K562 (cell line): ENCODE results near the gene TAS1R3. TPM values are rescaled to one million over a fixed set of nuclear protein-coding genes. Genes with fewer than 3 reads are reported as not detected.

Source experiments
- ARNT ChIP-seq, 2 experiments: fragments of 450-650 bp; IDR thresholded peaks; 2 replicates each; pipeline ENCODE4 v1.6.1; 2016; ENCODE audit warnings: mild to moderate bottlenecking in 1 of 2
- BACH1 ChIP-seq: fragments of 200-800 bp; sonication (Bioruptor generic); IDR thresholded peaks from 2 replicates; pipeline ENCODE4 v1.6.1; 2016; ENCODE audit warnings: missing genetic modification characterization, missing compliant biosample characterization
- CBX5 ChIP-seq: IDR thresholded peaks from 2 replicates; pipeline ENCODE4 v1.6.1; 2014; ENCODE audit warnings: low read depth, borderline replicate concordance
- FOXA1 ChIP-seq: fragments of 450-650 bp; IDR thresholded peaks from 2 replicates; pipeline ENCODE4 v1.6.1; 2016; ENCODE audit warnings: mild to moderate bottlenecking, borderline replicate concordance
- FOXJ2 ChIP-seq: fragments of 200-800 bp; sonication (Bioruptor generic); IDR thresholded peaks from 2 replicates; pipeline ENCODE4 v1.6.1; 2016; ENCODE audit warnings: missing genetic modification characterization, missing compliant biosample characterization
- HCFC1 ChIP-seq: IDR thresholded peaks from 2 replicates; pipeline ENCODE4 v1.6.1; 2012; ENCODE audit warnings: low read depth, low read length, improper control_type of control experiment
- KAT8 ChIP-seq: fragments of 450-650 bp; IDR thresholded peaks from 2 replicates; pipeline ENCODE4 v1.6.1; 2016; ENCODE audit warnings: low read depth, mild to moderate bottlenecking
- MTA3 ChIP-seq: fragments of 450-650 bp; formaldehyde crosslinking; IDR thresholded peaks from 2 replicates; pipeline ENCODE4 v1.6.1; 2017; ENCODE audit warnings: mild to moderate bottlenecking, borderline replicate concordance
- RBM22 ChIP-seq: fragments of 200-400 bp; formaldehyde crosslinking; IDR thresholded peaks from 2 replicates; pipeline ENCODE4 v1.6.1; 2018; ENCODE audit warnings: low read length, low read depth; ENCODE audit not compliant: poor library complexity, severe bottlenecking
- ZC3H11A ChIP-seq: IDR thresholded peaks from 2 replicates; pipeline ENCODE4 v1.6.1; 2012; ENCODE audit warnings: low read depth, low read length, improper control_type of control experiment
- ZNF263 ChIP-seq: sonication (generic); formaldehyde crosslinking; IDR thresholded peaks from 2 replicates; pipeline ENCODE4 v1.8.0; 2022; ENCODE audit warnings: mild to moderate bottlenecking, missing genetic modification reagents, borderline replicate concordance
- ZNF324 ChIP-seq: fragments of 250-450 bp; sonication (Bioruptor Pico); IDR thresholded peaks from 2 replicates; pipeline ENCODE4 v1.4.0; 2020; ENCODE audit warnings: mild to moderate bottlenecking
- ZNF57 ChIP-seq: fragments of 450-650 bp; formaldehyde crosslinking; IDR thresholded peaks from 2 replicates; pipeline ENCODE4 v1.4.0; 2020; ENCODE audit warnings: mild to moderate bottlenecking, moderate library complexity
- polyA plus RNA-seq, 8 experiments: library from polyadenylated mRNA; depleted of rRNA in 4 of 8; stranded (reverse) in 5 of 8; unstranded in 3 of 8; fragments of >200 nt; fragmentation: Nextera tagmentation in 2 of 8; fragmentation: Illumina TruSeq in 1 of 8; extraction: Ambion mirVana in 2 of 8; extraction: Trizol in 1 of 8; gene quantifications; 2 replicates each; pipeline versions ENCODE4 v1.2.1 to v1.2.3, GENCODE V29; 2011 to 2014; ENCODE audit warnings: inconsistent platforms in 1 of 8, missing spikeins in 1 of 8
- total RNA-seq, 7 experiments: library from RNA; depleted of rRNA in 6 of 7; stranded (reverse); fragments of >200 nt in 6 of 7; fragmentation: Illumina TruSeq in 2 of 7; extraction: Trizol in 2 of 7; gene quantifications; 2 replicates each; pipeline versions ENCODE4 v1.2.1 to v1.2.3, GENCODE V29; 2011 to 2021; ENCODE audit warnings: low replicate concordance in 1 of 7
- TF ChIP-seq, protein P1 (sequence below): sonication (generic); formaldehyde crosslinking; IDR thresholded peaks from 2 replicates; pipeline ENCODE4 v1.8.0; 2022; ENCODE audit warnings: mild to moderate bottlenecking, missing genetic modification reagents, borderline replicate concordance
- TF ChIP-seq, protein P2 (sequence below): IDR thresholded peaks from 2 replicates; pipeline ENCODE4 v1.6.1; 2011; ENCODE audit warnings: borderline replicate concordance, low read depth, mild to moderate bottlenecking, moderate library complexity, low read length; ENCODE audit not compliant: insufficient read depth, poor library complexity, severe bottlenecking
- TF ChIP-seq, protein P3 (sequence below): sonication (generic); formaldehyde crosslinking; IDR thresholded peaks from 2 replicates; pipeline ENCODE4 v1.8.0; 2022; ENCODE audit warnings: mild to moderate bottlenecking, missing genetic modification reagents
- TF ChIP-seq, protein P4 (sequence below): sonication (generic); formaldehyde crosslinking; IDR thresholded peaks from 2 replicates; pipeline ENCODE4 v1.8.0; 2022; ENCODE audit warnings: mild to moderate bottlenecking, missing genetic modification reagents

Gene TAS1R3
- total and polyA plus RNA-seq, 9 of the 15 experiments (the other 6 are each of a cell fraction or from before 2014, with no cell fraction given) = 0.07 to 0.13 TPM; not detected in 7

DNA sequence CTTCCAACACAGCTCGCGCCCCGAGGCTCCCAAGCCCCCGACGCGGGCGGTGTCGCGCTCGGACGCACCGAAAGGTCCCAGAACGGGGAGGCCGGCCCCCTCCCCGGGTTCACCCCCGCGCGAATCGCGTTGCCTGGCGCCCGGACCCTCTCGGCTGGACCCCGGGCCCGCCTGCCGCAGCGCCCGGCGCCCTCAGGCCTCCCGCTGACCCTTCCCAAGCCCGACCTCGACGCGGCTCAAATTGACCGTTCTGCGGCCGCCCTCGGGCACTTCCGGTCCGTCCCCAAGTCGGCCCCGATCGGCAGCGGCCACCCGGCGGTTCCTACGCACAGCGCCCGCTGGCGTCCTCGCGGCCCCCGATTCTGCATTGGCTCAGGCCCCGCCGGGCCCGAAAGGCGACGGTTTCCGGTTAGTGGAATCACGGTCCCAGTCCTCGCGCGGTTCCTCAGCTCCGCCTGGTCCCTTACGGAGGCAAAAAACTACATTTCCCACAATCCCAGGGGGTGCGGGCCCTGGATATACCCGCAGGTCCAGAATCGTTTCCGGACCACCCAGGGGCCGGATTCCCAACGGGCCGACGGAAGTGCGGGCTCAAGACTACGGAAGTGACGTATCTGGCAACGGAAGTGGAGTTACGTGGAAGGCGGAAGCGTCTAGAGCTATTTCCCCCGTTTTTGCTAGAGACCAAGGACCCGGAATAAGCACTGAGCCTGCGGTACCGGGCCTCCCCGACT, 44.0 kb downstream of the TAS1R3 start, which contains the start of gene AURKAIP1 (continued):
- TF ChIP-seq ZNF57 (CRISPR knock-in tag) (peak; percentile 58; the same call in 1 of the 2 replicates), HCFC1 (peak; percentile 98), ZC3H11A (peak; percentile 56; the same call in 1 of the 2 replicates), ARNT (IDR thresholded peaks at IDR 0.05) (peak in 1 of 2 experiments; percentile 79; a peak in 1 of 4 replicates), MTA3 (peak; percentile 97), KAT8 (no peak), ZNF263 (CRISPR knock-in tag) (peak; percentile 58; the same call in 1 of the 2 replicates), FOXA1 (no peak), CBX5 (peak; percentile 77; the same call in 1 of the 2 replicates), ZNF324 (CRISPR knock-in tag) (0 out of 2 replicates have a peak, but pooled peaks have one; percentile 43), RBM22 (peak; percentile 96), BACH1 (tag) (peak; percentile 43; the same call in 1 of the 2 replicates), FOXJ2 (tag) (peak; percentile 93)
- TF ChIP-seq, protein P1, sequence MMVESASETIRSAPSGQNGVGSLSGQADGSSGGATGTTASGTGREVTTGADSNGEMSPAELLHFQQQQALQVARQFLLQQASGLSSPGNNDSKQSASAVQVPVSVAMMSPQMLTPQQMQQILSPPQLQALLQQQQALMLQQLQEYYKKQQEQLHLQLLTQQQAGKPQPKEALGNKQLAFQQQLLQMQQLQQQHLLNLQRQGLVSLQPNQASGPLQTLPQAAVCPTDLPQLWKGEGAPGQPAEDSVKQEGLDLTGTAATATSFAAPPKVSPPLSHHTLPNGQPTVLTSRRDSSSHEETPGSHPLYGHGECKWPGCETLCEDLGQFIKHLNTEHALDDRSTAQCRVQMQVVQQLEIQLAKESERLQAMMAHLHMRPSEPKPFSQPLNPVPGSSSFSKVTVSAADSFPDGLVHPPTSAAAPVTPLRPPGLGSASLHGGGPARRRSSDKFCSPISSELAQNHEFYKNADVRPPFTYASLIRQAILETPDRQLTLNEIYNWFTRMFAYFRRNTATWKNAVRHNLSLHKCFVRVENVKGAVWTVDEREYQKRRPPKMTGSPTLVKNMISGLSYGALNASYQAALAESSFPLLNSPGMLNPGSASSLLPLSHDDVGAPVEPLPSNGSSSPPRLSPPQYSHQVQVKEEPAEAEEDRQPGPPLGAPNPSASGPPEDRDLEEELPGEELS = peak; percentile 84
- TF ChIP-seq, protein P2, sequence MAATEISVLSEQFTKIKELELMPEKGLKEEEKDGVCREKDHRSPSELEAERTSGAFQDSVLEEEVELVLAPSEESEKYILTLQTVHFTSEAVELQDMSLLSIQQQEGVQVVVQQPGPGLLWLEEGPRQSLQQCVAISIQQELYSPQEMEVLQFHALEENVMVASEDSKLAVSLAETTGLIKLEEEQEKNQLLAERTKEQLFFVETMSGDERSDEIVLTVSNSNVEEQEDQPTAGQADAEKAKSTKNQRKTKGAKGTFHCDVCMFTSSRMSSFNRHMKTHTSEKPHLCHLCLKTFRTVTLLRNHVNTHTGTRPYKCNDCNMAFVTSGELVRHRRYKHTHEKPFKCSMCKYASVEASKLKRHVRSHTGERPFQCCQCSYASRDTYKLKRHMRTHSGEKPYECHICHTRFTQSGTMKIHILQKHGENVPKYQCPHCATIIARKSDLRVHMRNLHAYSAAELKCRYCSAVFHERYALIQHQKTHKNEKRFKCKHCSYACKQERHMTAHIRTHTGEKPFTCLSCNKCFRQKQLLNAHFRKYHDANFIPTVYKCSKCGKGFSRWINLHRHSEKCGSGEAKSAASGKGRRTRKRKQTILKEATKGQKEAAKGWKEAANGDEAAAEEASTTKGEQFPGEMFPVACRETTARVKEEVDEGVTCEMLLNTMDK = peak; percentile 92
- TF ChIP-seq, protein P3, sequence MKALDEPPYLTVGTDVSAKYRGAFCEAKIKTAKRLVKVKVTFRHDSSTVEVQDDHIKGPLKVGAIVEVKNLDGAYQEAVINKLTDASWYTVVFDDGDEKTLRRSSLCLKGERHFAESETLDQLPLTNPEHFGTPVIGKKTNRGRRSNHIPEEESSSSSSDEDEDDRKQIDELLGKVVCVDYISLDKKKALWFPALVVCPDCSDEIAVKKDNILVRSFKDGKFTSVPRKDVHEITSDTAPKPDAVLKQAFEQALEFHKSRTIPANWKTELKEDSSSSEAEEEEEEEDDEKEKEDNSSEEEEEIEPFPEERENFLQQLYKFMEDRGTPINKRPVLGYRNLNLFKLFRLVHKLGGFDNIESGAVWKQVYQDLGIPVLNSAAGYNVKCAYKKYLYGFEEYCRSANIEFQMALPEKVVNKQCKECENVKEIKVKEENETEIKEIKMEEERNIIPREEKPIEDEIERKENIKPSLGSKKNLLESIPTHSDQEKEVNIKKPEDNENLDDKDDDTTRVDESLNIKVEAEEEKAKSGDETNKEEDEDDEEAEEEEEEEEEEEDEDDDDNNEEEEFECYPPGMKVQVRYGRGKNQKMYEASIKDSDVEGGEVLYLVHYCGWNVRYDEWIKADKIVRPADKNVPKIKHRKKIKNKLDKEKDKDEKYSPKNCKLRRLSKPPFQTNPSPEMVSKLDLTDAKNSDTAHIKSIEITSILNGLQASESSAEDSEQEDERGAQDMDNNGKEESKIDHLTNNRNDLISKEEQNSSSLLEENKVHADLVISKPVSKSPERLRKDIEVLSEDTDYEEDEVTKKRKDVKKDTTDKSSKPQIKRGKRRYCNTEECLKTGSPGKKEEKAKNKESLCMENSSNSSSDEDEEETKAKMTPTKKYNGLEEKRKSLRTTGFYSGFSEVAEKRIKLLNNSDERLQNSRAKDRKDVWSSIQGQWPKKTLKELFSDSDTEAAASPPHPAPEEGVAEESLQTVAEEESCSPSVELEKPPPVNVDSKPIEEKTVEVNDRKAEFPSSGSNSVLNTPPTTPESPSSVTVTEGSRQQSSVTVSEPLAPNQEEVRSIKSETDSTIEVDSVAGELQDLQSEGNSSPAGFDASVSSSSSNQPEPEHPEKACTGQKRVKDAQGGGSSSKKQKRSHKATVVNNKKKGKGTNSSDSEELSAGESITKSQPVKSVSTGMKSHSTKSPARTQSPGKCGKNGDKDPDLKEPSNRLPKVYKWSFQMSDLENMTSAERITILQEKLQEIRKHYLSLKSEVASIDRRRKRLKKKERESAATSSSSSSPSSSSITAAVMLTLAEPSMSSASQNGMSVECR (CRISPR knock-in tag) = peak; percentile 94
- TF ChIP-seq, protein P4, sequence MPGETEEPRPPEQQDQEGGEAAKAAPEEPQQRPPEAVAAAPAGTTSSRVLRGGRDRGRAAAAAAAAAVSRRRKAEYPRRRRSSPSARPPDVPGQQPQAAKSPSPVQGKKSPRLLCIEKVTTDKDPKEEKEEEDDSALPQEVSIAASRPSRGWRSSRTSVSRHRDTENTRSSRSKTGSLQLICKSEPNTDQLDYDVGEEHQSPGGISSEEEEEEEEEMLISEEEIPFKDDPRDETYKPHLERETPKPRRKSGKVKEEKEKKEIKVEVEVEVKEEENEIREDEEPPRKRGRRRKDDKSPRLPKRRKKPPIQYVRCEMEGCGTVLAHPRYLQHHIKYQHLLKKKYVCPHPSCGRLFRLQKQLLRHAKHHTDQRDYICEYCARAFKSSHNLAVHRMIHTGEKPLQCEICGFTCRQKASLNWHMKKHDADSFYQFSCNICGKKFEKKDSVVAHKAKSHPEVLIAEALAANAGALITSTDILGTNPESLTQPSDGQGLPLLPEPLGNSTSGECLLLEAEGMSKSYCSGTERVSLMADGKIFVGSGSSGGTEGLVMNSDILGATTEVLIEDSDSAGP (CRISPR knock-in tag) = peak; percentile 79; the same call in 1 of the 2 replicates
